Activated T-helper 1 cell treated with Interleukin-2 at 50 U/mL for 16 hours (primary cell): Measurements from ENCODE around the gene ACTR2.
"Not testable (repeated sequence)": the region's sequence is repeated elsewhere in the genome, so short reads cannot be mapped to it uniquely, and the experiment has no call there.

Experiments used
- DNase-seq: peaks from one replicate; pipeline ENCODE4 v3.0.0-alpha.2; 2020; ENCODE audit warnings: low read depth

Gene ACTR2

DNA sequence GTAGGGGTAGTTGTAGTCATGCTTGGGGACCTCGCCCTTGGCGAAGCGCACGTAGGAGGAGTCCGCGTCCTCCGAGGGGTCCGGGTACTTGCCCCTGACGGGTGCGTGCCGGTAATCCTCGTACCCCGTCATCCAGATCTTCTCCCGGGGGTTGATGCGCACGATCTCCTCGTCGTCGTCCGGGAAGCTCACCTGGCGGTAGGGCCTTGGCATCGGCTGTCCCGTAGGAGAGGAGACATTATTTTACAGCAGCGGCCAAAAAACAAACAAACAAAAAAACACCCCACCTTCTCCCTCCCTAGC lies 86.3 kb downstream of the ACTR2 start:
- DNase-seq, result no peak

GRCh38 chr2:65314801-65315441 lies 87.3 kb downstream of the ACTR2 start:
- DNase-seq, result no peak

GRCh38 chr2:65316072-65316471 lies 88.4 kb downstream of the ACTR2 start:
- no peak for DNase-seq

- not testable (repeated sequence) for DNase-seq
Measured at GRCh38 chr2:65317351-65317750, 89.7 kb downstream of the ACTR2 start.

DNA sequence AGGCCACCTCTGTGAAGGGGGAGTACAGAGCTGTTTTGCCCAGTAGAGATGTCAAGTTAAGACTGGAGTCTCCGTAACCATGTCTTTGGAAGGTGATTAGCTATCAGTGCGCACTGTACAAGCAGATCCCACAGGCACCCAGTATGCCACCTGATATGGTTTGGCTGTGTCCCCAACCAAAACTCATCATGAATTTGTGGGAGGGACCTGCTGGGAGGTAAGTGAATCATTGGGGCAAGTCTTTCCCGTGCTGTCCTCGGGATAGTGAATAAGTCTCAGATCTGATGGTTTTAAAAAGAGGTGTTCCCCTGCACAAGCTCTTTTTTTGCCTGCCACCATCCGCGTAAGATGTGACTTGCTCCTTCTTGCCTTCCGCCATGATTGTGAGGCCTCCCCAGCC lies 90.2 kb downstream of the ACTR2 start:
- DNase-seq, result no peak

GRCh38 chr2:65319072-65319673 lies 91.5 kb downstream of the ACTR2 start:
- no peak for DNase-seq

DNA sequence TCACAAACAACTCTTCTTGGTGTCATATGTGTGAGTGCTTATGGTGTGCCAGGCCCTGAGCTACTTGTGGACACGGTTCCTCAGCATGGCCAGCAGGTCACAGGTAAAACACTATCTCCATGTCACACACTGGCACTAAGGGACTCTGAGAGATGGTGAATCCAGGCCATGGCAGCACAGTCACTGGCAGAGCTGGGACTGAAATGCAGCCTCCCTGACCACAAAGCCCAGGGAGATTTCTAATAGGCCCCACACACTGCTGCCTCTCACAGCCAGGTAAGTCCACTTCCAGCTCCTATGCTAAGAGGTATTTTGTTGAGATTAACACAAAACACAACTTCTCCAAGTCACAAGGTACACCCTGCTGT lies 92.0 kb downstream of the ACTR2 start:
- no peak for DNase-seq

GRCh38 chr2:65320042-65320725 lies 92.6 kb downstream of the ACTR2 start:
- no peak for DNase-seq
